GM23338 (cell line): ENCODE results near the gene SERGEF. TPM values are rescaled to one million over a fixed set of nuclear protein-coding genes. Genes with fewer than 3 reads are reported as not detected.

Experiments used
- ATAC-seq: fragments of 200-7000 bp; cut with Tn5 transposase; 3 replicates; pipeline ENCODE4 v1.9.1; 2020
- DNase-seq: peaks from one replicate; pipeline ENCODE4 v3.0.0-alpha.2; 2015; ENCODE audit warnings: low spot score
- H2AFZ ChIP-seq: fragments of 200-600 bp; sonication (generic); 2 replicates; pipeline ENCODE4 v1.8.0; 2016; ENCODE audit warnings: antibody characterized with exemption, mild to moderate bottlenecking, moderate library complexity
- H3F3A ChIP-seq: fragments of 200-600 bp; sonication (generic); replicated peaks from 2 replicates; pipeline ENCODE4 v1.8.0; 2017; ENCODE audit warnings: antibody characterized with exemption, mixed run types, low read depth
- H3K27ac ChIP-seq: fragments of 200-600 bp; sonication (generic); 2 replicates; pipeline ENCODE4 v1.6.1; 2016; ENCODE audit warnings: low read depth
- H3K27me3 ChIP-seq: fragments of 200-600 bp; sonication (generic); 2 replicates; pipeline ENCODE4 v1.8.0; 2016; ENCODE audit warnings: mild to moderate bottlenecking, mixed run types, moderate library complexity; ENCODE audit not compliant: insufficient read depth
- H3K36me3 ChIP-seq: fragments of 200-600 bp; sonication (generic); 2 replicates; pipeline ENCODE4 v1.8.0; 2016; ENCODE audit warnings: mild to moderate bottlenecking; ENCODE audit not compliant: insufficient read depth
- H3K4me1 ChIP-seq: fragments of 200-600 bp; sonication (generic); 2 replicates; pipeline ENCODE4 v1.8.0; 2016; ENCODE audit warnings: mild to moderate bottlenecking, moderate library complexity; ENCODE audit not compliant: insufficient read depth
- H3K4me2 ChIP-seq: fragments of 200-600 bp; sonication (generic); 2 replicates; pipeline ENCODE4 v1.7.1; 2017; ENCODE audit warnings: mixed run types
- H3K4me3 ChIP-seq: fragments of 200-600 bp; sonication (generic); 2 replicates; pipeline ENCODE4 v1.6.1; 2016; ENCODE audit warnings: mixed run types
- H3K79me2 ChIP-seq: fragments of 200-600 bp; sonication (generic); replicated peaks from 2 replicates; pipeline ENCODE4 v1.8.0; 2017; ENCODE audit warnings: mild to moderate bottlenecking; ENCODE audit not compliant: insufficient read depth
- H3K9me2 ChIP-seq: fragments of 200-600 bp; sonication (generic); 2 replicates; pipeline ENCODE4 v1.8.0; 2017; ENCODE audit not compliant: insufficient read depth
- H4K20me1 ChIP-seq: fragments of 200-600 bp; sonication (generic); replicated peaks from 2 replicates; pipeline ENCODE4 v1.8.0; 2017; ENCODE audit warnings: mild to moderate bottlenecking; ENCODE audit not compliant: insufficient read depth
- H3K27ac Mint-ChIP-seq: 2 replicates; pipeline ENCODE4 v1.8.0; 2020; ENCODE audit warnings: inconsistent platforms, mild to moderate bottlenecking, moderate library complexity, mixed read lengths
- H3K27me3 Mint-ChIP-seq: 3 replicates; pipeline ENCODE4 v1.8.0; 2022; ENCODE audit warnings: low read depth, mild to moderate bottlenecking, moderate library complexity, mixed read lengths, inconsistent platforms; ENCODE audit not compliant: insufficient read depth, poor library complexity
- H3K36me3 Mint-ChIP-seq: 3 replicates; pipeline ENCODE4 v1.8.0; 2021; ENCODE audit warnings: low read depth, mild to moderate bottlenecking, inconsistent platforms, moderate library complexity, mixed read lengths
- H3K4me1 Mint-ChIP-seq: 3 replicates; pipeline ENCODE4 v1.8.0; 2020; ENCODE audit warnings: mild to moderate bottlenecking, inconsistent platforms, mixed read lengths
- H3K4me3 Mint-ChIP-seq: 3 replicates; pipeline ENCODE4 v1.8.0; 2021; ENCODE audit warnings: moderate library complexity, mild to moderate bottlenecking, inconsistent platforms, mixed read lengths
- H3K9me3 Mint-ChIP-seq: 3 replicates; pipeline ENCODE4 v1.8.0; 2020; ENCODE audit warnings: moderate library complexity, mild to moderate bottlenecking, inconsistent platforms, mixed read lengths
- CREB1 ChIP-seq: fragments of 250-450 bp; sonication (Bioruptor Pico); IDR thresholded peaks from 2 replicates; pipeline ENCODE4 v1.5.0; 2020; ENCODE audit warnings: low read depth, mild to moderate bottlenecking, moderate library complexity
- CTCF ChIP-seq, 2 experiments: fragments of 200-600 bp in 1 of 2; sonication (generic) in 1 of 2; conservative IDR thresholded peaks; 2 replicates each; pipeline versions ENCODE4 v1.5.1 to v1.6.1; 2016 to 2017; ENCODE audit warnings: antibody characterized with exemption in 2 of 2, low read depth in 2 of 2, mild to moderate bottlenecking in 2 of 2, moderate library complexity in 1 of 2
- ETS1 ChIP-seq: IDR thresholded peaks from 2 replicates; pipeline ENCODE4 v1.6.1; 2016; ENCODE audit warnings: antibody characterized with exemption
- EZH2 ChIP-seq: fragments of 200-600 bp; sonication (generic); IDR thresholded peaks from one replicate; pipeline ENCODE4 v1.8.0; 2017; ENCODE audit warnings: antibody characterized with exemption, mild to moderate bottlenecking, low read depth; ENCODE audit not compliant: unreplicated experiment
- NANOG ChIP-seq: IDR thresholded peaks from 2 replicates; pipeline ENCODE4 v1.6.1; 2016; ENCODE audit warnings: antibody characterized with exemption, borderline replicate concordance
- POLR2AphosphoS5 ChIP-seq: IDR thresholded peaks from 2 replicates; pipeline ENCODE4 v1.6.1; 2016; ENCODE audit warnings: antibody characterized with exemption, low read depth
- REST ChIP-seq: IDR thresholded peaks from one replicate; pipeline ENCODE4 v1.6.1; 2018; ENCODE audit warnings: antibody characterized with exemption; ENCODE audit not compliant: unreplicated experiment
- STAT1 ChIP-seq: IDR thresholded peaks from one replicate; pipeline ENCODE4 v1.6.1; 2016; ENCODE audit warnings: antibody characterized with exemption; ENCODE audit not compliant: unreplicated experiment
- ZNF114 ChIP-seq: fragments of 250-450 bp; sonication (Bioruptor Pico); IDR thresholded peaks from 2 replicates; pipeline ENCODE4 v1.5.0; 2020; ENCODE audit warnings: mild to moderate bottlenecking, moderate library complexity
- ZNF331 ChIP-seq: fragments of 250-450 bp; sonication (Bioruptor Pico); IDR thresholded peaks from 2 replicates; pipeline ENCODE4 v1.5.0; 2020; ENCODE audit warnings: low read depth, mild to moderate bottlenecking, moderate library complexity
- ZNF462 ChIP-seq: fragments of 250-450 bp; sonication (Bioruptor Pico); IDR thresholded peaks from 2 replicates; pipeline ENCODE4 v1.5.0; 2020; ENCODE audit warnings: mild to moderate bottlenecking, moderate library complexity
- polyA plus RNA-seq: library from polyadenylated mRNA; unstranded; fragments of >200 nt; fragmentation: Nextera tagmentation; extraction: Ambion mirVana; gene quantifications from 2 replicates; pipeline ENCODE4 v1.2.1, GENCODE V29; 2016
- total RNA-seq: library from RNA; depleted of rRNA; stranded (reverse); fragments of >200 nt; shearing (Covaris generic); gene quantifications from 2 replicates; pipeline ENCODE4 v1.2.3, GENCODE V29; 2014

SERGEF gene
- total and polyA plus RNA-seq, 2 experiments from 2014 or later, result 24.2 to 27.9 TPM

- TF ChIP-seq REST, result no peak
- TF ChIP-seq NANOG, result no peak
- no peak for TF ChIP-seq ETS1
- no peak for TF ChIP-seq CREB1
- TF ChIP-seq STAT1, result no peak
- TF ChIP-seq ZNF114, result no peak
These were observed 91.0 kb downstream of the SERGEF start (continued) for GRCh38 chr11:17921659-17922415.

- Mint-ChIP-seq H3K4me3 (no peak overlapping the region), H3K9me3 (no peaks in the 10 kb centered on the region), H3K36me3 (no peaks in the 10 kb centered on the region), H3K27ac (peak overlapping the region; percentile 38), H3K27me3 (no peaks in the 10 kb centered on the region), H3K4me1 (peaks cover 34% of the 10 kb centered on the region)
- Histone ChIP-seq H3K79me2 (no peaks in the 10 kb centered on the region), H4K20me1 (no peaks in the 10 kb centered on the region; the same call in 1 of the 2 replicates), H3K9me2 (no peaks in the 10 kb centered on the region), H3K4me2 (peak overlapping the region; percentile 30), H3K4me1 (peaks cover 23% of the 10 kb centered on the region), H3K36me3 (no peaks in the 10 kb centered on the region), H3K4me3 (no peak overlapping the region), H3K27me3 (no peaks in the 10 kb centered on the region), H2AFZ (no peak overlapping the region), H3F3A (no peaks in the 10 kb centered on the region), H3K27ac (peak overlapping the region; percentile 78)
- DNase-seq, result peak; percentile 50
- peak; percentile 78 for ATAC-seq
- no peak for TF ChIP-seq NANOG
- TF ChIP-seq POLR2AphosphoS5, result no peak
- peak; percentile 70 for TF ChIP-seq ZNF462 (CRISPR knock-in tag)
- TF ChIP-seq ZNF331 (CRISPR knock-in tag), result no peak
- TF ChIP-seq CTCF (conservative IDR thresholded peaks at IDR 0.05; ENCODE audit: low read depth in 2 of 2), result no peak
- no peak for TF ChIP-seq EZH2
These were observed 94.7 kb downstream of the SERGEF start for GRCh38 chr11:17918049-17918605.
